HEK293 (cell line): ENCODE data around the gene PMVK.
A peak's percentile ranks its signal among the peaks of the same experiment; 100 is the strongest.

Experiments
- CTCF ChIA-PET: fragments of 350-600 bp; formaldehyde crosslinking; extraction: SDS; loops from one replicate; lab custom pipeline; 2021; ENCODE audit warnings: antibody characterized with exemption; lab: Yijun Ruan, JAX
- POLR2A ChIA-PET: fragments of 300-600 bp; formaldehyde crosslinking; extraction: SDS; loops from one replicate; lab custom pipeline; 2020; ENCODE audit warnings: antibody characterized with exemption, inconsistent platforms; lab: Yijun Ruan, JAX
- H3K27ac ChIP-seq: fragments of 200-500 bp; sonication (Bioruptor generic); 2 replicates; pipeline ENCODE4 v1.5.1; 2014; ENCODE audit warnings: low read depth, low read length, control low read depth, inconsistent platforms; ENCODE audit errors: extremely low read depth
- H3K36me3 ChIP-seq, 2 experiments: fragments of 200-500 bp in 1 of 2; sonication (Bioruptor generic) in 1 of 2; 1 replicate in 1 of 2; 2 replicates in 1 of 2; pipeline ENCODE4 v1.5.1; 2014 to 2017; ENCODE audit warnings: inconsistent platforms in 2 of 2, low read length in 2 of 2; ENCODE audit not compliant: control insufficient read depth in 2 of 2, insufficient read depth in 1 of 2
- H3K4me1 ChIP-seq: fragments of 200-500 bp; sonication (Bioruptor generic); 2 replicates; pipeline ENCODE4 v1.5.1; 2014; ENCODE audit warnings: mild to moderate bottlenecking, low read length, inconsistent platforms; ENCODE audit not compliant: control insufficient read depth, insufficient read depth
- H3K4me3 ChIP-seq: 2 replicates; pipeline ENCODE4 v1.5.1; 2011; ENCODE audit warnings: low read depth, mild to moderate bottlenecking, control low read depth, low read length, moderate library complexity
- H3K9me3 ChIP-seq: fragments of 200-500 bp; sonication (Bioruptor generic); 2 replicates; pipeline ENCODE4 v1.5.1; 2014; ENCODE audit warnings: low read depth, low read length, inconsistent platforms; ENCODE audit not compliant: control insufficient read depth, insufficient read depth
- MZF1 ChIP-seq: fragments of 450-650 bp; formaldehyde crosslinking; IDR thresholded peaks from 2 replicates; pipeline ENCODE4 v1.5.1; 2017; ENCODE audit warnings: missing biosample characterization, missing genetic modification characterization, borderline replicate concordance
- PRDM1 ChIP-seq: fragments of 450-650 bp; formaldehyde crosslinking; IDR thresholded peaks from 2 replicates; pipeline ENCODE4; 2016; ENCODE audit warnings: missing biosample characterization, missing genetic modification characterization
- TRIM28 ChIP-seq: IDR thresholded peaks from 2 replicates; pipeline ENCODE4 v1.6.1; 2011; ENCODE audit warnings: low read length, control low read depth, borderline replicate concordance
- ZBTB1 ChIP-seq: fragments of 450-650 bp; formaldehyde crosslinking; IDR thresholded peaks from 2 replicates; pipeline ENCODE4 v1.5.1; 2016; ENCODE audit warnings: missing biosample characterization, missing genetic modification characterization
- ZNF10 ChIP-seq: fragments of 450-650 bp; formaldehyde crosslinking; IDR thresholded peaks from 2 replicates; pipeline ENCODE4 v1.5.1; 2017; ENCODE audit warnings: missing biosample characterization, missing genetic modification characterization
- ZNF114 ChIP-seq: fragments of 450-650 bp; formaldehyde crosslinking; IDR thresholded peaks from 2 replicates; pipeline ENCODE4 v1.5.0; 2017; ENCODE audit warnings: missing biosample characterization, missing genetic modification characterization
- ZNF146 ChIP-seq: fragments of 450-650 bp; formaldehyde crosslinking; IDR thresholded peaks from 2 replicates; pipeline ENCODE4 v1.5.1; 2016; ENCODE audit warnings: missing biosample characterization, missing genetic modification characterization
- ZNF155 ChIP-seq: fragments of 450-650 bp; formaldehyde crosslinking; IDR thresholded peaks from 2 replicates; pipeline ENCODE4 v1.5.1; 2016; ENCODE audit warnings: missing biosample characterization, missing genetic modification characterization
- ZNF157 ChIP-seq: fragments of 450-650 bp; formaldehyde crosslinking; IDR thresholded peaks from 2 replicates; pipeline ENCODE4 v1.5.1; 2016; ENCODE audit warnings: missing biosample characterization, missing genetic modification characterization
- ZNF202 ChIP-seq: fragments of 450-650 bp; formaldehyde crosslinking; IDR thresholded peaks from 2 replicates; pipeline ENCODE4 v1.5.1; 2016; ENCODE audit warnings: missing biosample characterization, missing genetic modification characterization, borderline replicate concordance
- ZNF266 ChIP-seq: fragments of 450-650 bp; formaldehyde crosslinking; IDR thresholded peaks from 2 replicates; pipeline ENCODE4 v1.5.1; 2016; ENCODE audit warnings: missing biosample characterization, missing genetic modification characterization, low read depth
- ZNF423 ChIP-seq: fragments of 450-650 bp; formaldehyde crosslinking; IDR thresholded peaks from 2 replicates; pipeline ENCODE4 v1.5.1; 2016; ENCODE audit warnings: missing biosample characterization, missing genetic modification characterization
- ZNF654 ChIP-seq: fragments of 450-650 bp; formaldehyde crosslinking; IDR thresholded peaks from 2 replicates; pipeline ENCODE4 v1.5.1; 2016; ENCODE audit warnings: low read depth, missing biosample characterization, missing genetic modification characterization
- TF ChIP-seq, protein P1 (sequence below): fragments of 450-650 bp; formaldehyde crosslinking; IDR thresholded peaks from 2 replicates; pipeline ENCODE4 v1.5.1; 2017; ENCODE audit warnings: missing biosample characterization, missing genetic modification characterization
- TF ChIP-seq, protein P2 (sequence below): fragments of 450-650 bp; formaldehyde crosslinking; IDR thresholded peaks from 2 replicates; pipeline ENCODE4 v1.5.1; 2016; ENCODE audit warnings: missing biosample characterization, missing genetic modification characterization
- TF ChIP-seq, protein P3 (sequence below): fragments of 450-650 bp; formaldehyde crosslinking; IDR thresholded peaks from 2 replicates; pipeline ENCODE4 v1.5.1; 2017; ENCODE audit warnings: missing biosample characterization, missing genetic modification characterization
- TF ChIP-seq, protein P4 (sequence below): sonication (generic); formaldehyde crosslinking; IDR thresholded peaks from 2 replicates; pipeline ENCODE4 v1.8.1; 2022; ENCODE audit warnings: mild to moderate bottlenecking, moderate library complexity, missing genetic modification reagents
- TF ChIP-seq, protein P5 (sequence below): fragments of 450-650 bp; formaldehyde crosslinking; IDR thresholded peaks from 2 replicates; pipeline ENCODE4 v1.5.1; 2016; ENCODE audit warnings: missing biosample characterization, missing genetic modification characterization

Gene PMVK

DNA sequence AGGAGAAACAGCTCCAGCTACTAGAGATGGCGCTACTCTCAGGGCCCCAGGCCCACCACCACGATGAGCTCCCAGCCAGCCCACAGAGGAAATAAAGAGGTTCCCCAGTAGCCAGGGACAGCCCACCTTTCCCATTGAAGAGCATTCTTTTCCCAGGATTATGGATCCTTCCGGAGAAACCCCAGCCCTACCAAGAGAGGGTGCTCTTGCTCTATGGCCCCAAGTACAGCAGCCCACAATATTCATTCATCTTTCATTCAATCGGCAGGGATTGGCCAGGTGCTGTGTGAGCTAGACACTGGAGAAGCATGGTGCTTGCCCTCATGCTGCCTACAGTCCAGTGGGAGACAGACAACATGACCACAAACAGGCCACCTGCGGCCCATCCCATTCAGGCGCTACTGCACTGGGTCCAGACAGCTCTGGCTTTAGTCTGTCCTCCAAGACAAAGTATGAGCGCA, 29.9 kb downstream of the PMVK start:
- no peaks in the 10 kb centered on the region for H3K9me3 ChIP-seq
- no peaks in the 10 kb centered on the region for H3K36me3 ChIP-seq
- H3K4me1 ChIP-seq = no peaks in the 10 kb centered on the region
- no peak overlapping the region for H3K27ac ChIP-seq
- CTCF ChIA-PET = interaction anchor here (0.6 to 2.2 kb wide), 7 partner anchors 38 to 237 kb away, joined by 3 to 7 read pairs (median 3); no protein-coding TSS in a partner anchor
- TF ChIP-seq MZF1 (no peak), TRIM28 (peak; percentile 67; the same call in 1 of the 2 replicates), ZNF146 (tag by site-specific recombination) (no peak), ZNF654 (0 out of 2 replicates have a peak, but pooled peaks have one; percentile 13)
- TF ChIP-seq, protein P1, sequence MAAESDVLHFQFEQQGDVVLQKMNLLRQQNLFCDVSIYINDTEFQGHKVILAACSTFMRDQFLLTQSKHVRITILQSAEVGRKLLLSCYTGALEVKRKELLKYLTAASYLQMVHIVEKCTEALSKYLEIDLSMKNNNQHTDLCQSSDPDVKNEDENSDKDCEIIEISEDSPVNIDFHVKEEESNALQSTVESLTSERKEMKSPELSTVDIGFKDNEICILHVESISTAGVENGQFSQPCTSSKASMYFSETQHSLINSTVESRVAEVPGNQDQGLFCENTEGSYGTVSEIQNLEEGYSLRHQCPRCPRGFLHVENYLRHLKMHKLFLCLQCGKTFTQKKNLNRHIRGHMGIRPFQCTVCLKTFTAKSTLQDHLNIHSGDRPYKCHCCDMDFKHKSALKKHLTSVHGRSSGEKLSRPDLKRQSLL = no peak
- POLR2A ChIA-PET = no interaction called here
- no peak overlapping the region for H3K4me3 ChIP-seq

DNA sequence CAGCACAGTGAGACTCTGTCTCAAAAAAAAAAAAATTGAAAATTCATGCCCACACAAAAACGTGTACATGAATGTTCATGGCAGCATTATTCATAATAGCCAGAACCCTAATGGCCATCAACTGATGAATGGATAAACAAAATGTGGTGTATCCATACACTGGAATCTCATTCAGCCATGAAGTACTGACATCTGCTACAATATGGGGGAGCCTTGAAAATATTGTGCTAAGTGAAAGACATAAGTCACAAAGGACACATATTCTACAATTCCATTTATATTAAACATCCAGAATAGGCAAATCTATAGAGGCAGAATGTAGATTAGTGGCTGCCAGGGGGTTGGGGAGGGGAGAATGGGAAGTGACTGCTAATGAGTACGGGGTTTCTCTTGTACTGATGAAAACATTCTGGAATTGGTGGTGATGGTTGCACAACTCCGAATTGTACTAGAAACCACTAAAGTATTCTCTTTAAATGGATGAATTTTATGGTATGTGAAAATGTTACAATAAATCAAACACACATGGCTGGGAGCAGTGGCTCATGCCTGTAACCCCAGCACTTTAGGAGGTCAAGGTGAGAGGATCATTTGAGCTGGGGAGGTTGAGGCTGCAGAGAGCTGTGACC, 33.5 kb downstream of the PMVK start:
- ChIA-PET POLR2A (no interaction called here), CTCF (interaction anchor here (1.4 kb wide), 1 partner anchor 43 kb away, joined by 3 read pairs; no protein-coding TSS in a partner anchor)
- no peak overlapping the region for H3K27ac ChIP-seq

DNA sequence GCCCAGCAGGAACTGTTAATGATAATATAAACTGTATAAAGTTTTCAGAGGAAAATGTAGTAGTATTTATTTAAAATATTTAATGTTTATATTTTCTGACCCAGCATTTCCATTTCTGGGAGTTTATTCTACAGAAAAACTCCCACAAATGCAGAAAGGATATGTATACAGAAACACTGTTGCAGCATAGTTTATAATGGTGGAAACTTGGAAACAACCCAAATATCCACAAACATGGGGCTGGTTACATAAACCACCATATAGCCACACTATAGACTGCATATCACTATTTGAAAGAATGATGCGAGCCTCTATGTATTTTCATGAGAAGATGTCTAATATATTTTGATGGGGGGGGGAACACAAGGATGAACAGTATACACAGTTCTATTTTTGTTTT, 34.9 kb downstream of the PMVK start:
- TF ChIP-seq ZNF266 (tag by site-specific recombination) (no peak), ZBTB1 (tag by site-specific recombination) (no peak), ZNF202 (no peak), ZNF155 (no peak), PRDM1 (no peak), ZNF114 (no peak), ZNF423 (no peak)
- TF ChIP-seq, protein P2, sequence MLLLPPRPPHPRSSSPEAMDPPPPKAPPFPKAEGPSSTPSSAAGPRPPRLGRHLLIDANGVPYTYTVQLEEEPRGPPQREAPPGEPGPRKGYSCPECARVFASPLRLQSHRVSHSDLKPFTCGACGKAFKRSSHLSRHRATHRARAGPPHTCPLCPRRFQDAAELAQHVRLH = no peak
- TF ChIP-seq, protein P3, sequence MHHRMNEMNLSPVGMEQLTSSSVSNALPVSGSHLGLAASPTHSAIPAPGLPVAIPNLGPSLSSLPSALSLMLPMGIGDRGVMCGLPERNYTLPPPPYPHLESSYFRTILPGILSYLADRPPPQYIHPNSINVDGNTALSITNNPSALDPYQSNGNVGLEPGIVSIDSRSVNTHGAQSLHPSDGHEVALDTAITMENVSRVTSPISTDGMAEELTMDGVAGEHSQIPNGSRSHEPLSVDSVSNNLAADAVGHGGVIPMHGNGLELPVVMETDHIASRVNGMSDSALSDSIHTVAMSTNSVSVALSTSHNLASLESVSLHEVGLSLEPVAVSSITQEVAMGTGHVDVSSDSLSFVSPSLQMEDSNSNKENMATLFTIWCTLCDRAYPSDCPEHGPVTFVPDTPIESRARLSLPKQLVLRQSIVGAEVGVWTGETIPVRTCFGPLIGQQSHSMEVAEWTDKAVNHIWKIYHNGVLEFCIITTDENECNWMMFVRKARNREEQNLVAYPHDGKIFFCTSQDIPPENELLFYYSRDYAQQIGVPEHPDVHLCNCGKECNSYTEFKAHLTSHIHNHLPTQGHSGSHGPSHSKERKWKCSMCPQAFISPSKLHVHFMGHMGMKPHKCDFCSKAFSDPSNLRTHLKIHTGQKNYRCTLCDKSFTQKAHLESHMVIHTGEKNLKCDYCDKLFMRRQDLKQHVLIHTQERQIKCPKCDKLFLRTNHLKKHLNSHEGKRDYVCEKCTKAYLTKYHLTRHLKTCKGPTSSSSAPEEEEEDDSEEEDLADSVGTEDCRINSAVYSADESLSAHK (tag by site-specific recombination) = no peak
- TF ChIP-seq, protein P4, sequence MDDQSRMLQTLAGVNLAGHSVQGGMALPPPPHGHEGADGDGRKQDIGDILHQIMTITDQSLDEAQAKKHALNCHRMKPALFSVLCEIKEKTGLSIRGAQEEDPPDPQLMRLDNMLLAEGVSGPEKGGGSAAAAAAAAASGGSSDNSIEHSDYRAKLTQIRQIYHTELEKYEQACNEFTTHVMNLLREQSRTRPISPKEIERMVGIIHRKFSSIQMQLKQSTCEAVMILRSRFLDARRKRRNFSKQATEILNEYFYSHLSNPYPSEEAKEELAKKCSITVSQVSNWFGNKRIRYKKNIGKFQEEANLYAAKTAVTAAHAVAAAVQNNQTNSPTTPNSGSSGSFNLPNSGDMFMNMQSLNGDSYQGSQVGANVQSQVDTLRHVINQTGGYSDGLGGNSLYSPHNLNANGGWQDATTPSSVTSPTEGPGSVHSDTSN (CRISPR knock-in tag) = no peak
- TF ChIP-seq, protein P5, sequence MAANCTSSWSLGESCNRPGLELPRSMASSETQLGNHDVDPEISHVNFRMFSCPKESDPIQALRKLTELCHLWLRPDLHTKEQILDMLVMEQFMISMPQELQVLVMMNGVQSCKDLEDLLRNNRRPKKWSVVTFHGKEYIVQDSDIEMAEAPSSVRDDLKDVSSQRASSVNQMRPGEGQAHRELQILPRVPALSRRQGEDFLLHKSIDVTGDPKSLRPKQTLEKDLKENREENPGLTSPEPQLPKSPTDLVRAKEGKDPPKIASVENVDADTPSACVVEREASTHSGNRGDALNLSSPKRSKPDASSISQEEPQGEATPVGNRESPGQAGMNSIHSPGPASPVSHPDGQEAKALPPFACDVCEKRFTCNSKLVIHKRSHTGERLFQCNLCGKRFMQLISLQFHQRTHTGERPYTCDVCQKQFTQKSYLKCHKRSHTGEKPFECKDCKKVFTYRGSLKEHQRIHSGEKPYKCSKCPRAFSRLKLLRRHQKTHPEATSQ (tag by site-specific recombination) = no peak
- POLR2A ChIA-PET = no interaction called here
- H3K27ac ChIP-seq = no peak overlapping the region
- H3K9me3 ChIP-seq = no peaks in the 10 kb centered on the region
- H3K36me3 ChIP-seq = no peaks in the 10 kb centered on the region
- H3K4me1 ChIP-seq = no peaks in the 10 kb centered on the region
- CTCF ChIA-PET = no interaction called here
- no peak overlapping the region for H3K4me3 ChIP-seq

More for the DNA sequence above, 33.5 kb downstream of the PMVK start:
- H3K4me3 ChIP-seq = no peak overlapping the region
- TF ChIP-seq, protein P3 (tag by site-specific recombination) = peak; percentile 70
- TF ChIP-seq ZNF157 (tag by site-specific recombination) (no peak), ZNF10 (tag by site-specific recombination) (peak; percentile 84)
- H3K9me3 ChIP-seq = no peaks in the 10 kb centered on the region
- H3K4me1 ChIP-seq = no peaks in the 10 kb centered on the region
- H3K36me3 ChIP-seq = no peaks in the 10 kb centered on the region
